KG1 (cell line): Measurements from ENCODE around the gene CDO1.
"Not testable (repeated sequence)": the region's sequence is repeated elsewhere in the genome, so short reads cannot be mapped to it uniquely, and the experiment has no call there.

Source experiments
- DNase-seq: peaks from one replicate; lab custom pipeline; 2025; lab: John Stamatoyannopoulos, UW

CDO1 gene

DNA sequence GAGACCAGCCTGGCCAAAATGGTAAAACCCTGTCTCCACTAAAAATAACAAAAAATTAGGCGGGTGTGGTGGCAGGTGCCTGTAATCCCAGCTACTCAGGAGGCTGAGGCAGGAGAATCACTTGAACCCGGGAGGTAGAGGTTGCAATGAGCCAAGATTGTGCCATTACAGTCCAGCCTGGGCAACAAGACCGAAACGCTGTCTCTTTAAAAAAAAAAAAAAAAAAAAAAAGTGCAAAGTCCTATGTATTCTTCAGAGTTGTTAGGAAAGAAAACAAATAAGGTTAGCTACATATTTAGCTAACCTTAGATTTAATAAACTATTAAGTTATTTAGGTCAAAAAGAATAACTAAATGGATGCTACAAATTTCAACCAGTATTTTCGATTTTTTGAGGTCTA lies 13.5 kb upstream of the CDO1 start:
- no peak for DNase-seq

- DNase-seq: no peak
Measured at GRCh38 chr5:115825948-115826347, 9.5 kb upstream of the CDO1 start.

GRCh38 chr5:115824983-115825382 lies 8.5 kb upstream of the CDO1 start:
- DNase-seq: not testable (repeated sequence)

DNA sequence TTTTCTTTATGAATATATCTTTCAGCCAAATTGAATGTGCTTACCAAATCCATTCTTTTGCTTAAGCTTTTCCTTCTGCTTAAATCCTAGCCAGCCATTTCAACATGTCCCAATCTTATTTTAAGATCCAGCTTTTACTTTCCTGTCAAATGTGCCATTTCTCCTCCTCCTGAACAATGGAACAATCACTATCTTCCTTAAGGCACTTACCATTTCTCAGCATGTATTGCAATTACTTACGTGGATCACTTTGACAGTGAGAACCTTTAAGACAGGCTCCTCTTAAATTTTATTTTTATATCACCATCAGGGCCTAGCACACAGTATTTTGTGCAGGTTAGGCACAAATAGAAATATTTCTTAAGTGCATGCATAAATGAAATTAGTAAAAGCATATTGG lies 4.4 kb upstream of the CDO1 start:
- no peak for DNase-seq

- no peak for DNase-seq
Measured at GRCh38 chr5:115818821-115819220, 2.4 kb upstream of the CDO1 start.

- DNase-seq: no peak
Measured at GRCh38 chr5:115817386-115817785, 927 bp upstream of the CDO1 start.

GRCh38 chr5:115815693-115816225 lies 700 bp downstream of the CDO1 start:
- no peak for DNase-seq

- DNase-seq: no peak
Measured at GRCh38 chr5:115815006-115815692, 1.3 kb downstream of the CDO1 start.

DNA sequence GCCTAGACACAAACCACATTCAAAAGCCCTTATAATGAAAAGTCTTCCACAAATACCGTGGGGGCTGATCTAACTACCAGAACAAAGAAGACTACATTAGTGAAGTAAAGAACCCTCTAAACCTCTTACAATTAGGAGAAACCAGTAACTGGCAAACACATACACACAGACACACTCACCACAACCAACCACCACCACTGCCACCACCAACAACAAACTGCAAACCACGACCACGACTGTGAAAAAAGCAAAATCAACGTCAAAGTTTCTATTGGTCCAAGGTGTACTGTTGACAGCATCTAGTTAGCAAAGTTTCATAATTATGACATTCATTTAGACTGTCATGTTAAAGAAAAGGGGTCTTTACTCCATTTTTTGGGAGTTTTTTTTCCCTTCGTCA lies 2.7 kb downstream of the CDO1 start:
- no peak for DNase-seq

GRCh38 chr5:115812372-115812771 lies 4.1 kb downstream of the CDO1 start:
- no peak for DNase-seq

DNA sequence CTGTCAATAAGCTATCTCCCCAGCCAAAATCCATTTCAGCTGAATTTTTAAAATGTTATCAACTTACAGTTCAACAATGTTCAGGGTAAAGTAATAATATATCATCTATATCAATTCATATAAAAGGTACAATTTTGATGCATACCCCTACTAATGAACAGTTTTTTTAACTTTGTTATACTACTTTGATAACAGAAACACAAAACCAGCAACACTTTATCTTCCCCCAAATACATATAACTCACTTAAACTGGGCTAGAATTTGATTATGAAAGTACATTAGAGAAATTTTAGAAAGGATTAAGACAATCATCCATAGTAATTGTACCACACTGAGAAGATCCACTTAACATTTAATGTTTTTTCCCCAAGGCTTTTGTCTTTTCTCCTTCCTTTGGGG lies 5.1 kb downstream of the CDO1 start:
- DNase-seq: no peak

DNA sequence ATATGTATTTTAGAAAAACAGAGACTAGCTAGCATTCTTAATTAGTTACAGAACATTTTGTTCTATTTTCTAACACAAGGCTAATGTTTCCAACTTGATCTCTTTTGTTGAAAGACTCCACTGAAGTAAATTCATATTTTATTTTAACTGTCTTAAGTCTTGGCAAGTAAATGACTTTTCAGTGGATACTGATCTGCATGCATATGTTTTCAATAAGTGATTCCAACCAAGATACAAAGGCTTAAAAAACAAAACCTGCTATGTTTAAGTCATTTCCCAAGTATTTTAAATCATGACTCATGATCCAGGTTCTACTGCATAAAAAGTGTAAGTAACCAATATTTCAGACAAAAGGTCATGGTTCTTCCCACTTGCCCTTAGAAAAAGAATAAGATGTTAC lies 5.7 kb downstream of the CDO1 start:
- no peak for DNase-seq

- DNase-seq: no peak
Measured at GRCh38 chr5:115809946-115810345, 6.5 kb downstream of the CDO1 start.

DNA sequence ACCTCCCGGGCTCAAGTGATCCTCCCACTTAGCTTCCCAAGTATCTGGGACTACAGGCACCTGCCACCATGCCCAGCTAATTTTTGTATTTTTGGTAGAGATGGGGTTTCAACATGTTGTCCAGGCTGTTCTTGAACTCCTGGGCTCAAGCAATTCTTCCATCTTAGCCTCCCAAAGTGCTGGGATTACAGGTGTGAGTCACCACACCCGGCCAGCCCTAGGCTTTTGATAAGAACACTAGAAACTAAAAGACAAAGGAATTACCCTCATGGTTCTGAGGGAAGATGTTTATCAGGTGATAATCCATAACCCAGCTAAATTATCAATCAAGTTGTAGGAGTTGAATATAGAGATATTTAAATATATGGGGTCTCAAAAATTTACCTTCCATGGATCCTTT lies 8.4 kb downstream of the CDO1 start:
- not testable (repeated sequence) for DNase-seq

DNA sequence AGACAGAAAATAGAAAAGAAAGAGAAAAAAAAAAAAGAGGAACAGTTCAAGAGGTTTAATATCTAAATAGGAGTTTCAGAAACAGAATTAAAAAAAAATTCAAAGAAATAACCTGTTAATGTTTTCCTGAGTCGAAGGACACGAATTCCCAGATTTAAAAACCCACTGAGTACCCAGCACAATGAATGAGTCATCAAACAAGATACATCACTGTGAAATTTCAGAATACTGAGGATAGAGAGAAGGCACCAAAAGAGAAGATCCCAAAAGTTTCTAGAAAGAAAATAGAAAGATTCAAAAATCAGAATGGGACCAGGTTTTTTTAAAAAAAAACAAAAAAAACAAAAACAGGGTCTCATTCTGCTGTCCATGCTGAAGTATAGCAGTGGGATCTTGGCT lies 8.8 kb downstream of the CDO1 start:
- no peak for DNase-seq

DNA sequence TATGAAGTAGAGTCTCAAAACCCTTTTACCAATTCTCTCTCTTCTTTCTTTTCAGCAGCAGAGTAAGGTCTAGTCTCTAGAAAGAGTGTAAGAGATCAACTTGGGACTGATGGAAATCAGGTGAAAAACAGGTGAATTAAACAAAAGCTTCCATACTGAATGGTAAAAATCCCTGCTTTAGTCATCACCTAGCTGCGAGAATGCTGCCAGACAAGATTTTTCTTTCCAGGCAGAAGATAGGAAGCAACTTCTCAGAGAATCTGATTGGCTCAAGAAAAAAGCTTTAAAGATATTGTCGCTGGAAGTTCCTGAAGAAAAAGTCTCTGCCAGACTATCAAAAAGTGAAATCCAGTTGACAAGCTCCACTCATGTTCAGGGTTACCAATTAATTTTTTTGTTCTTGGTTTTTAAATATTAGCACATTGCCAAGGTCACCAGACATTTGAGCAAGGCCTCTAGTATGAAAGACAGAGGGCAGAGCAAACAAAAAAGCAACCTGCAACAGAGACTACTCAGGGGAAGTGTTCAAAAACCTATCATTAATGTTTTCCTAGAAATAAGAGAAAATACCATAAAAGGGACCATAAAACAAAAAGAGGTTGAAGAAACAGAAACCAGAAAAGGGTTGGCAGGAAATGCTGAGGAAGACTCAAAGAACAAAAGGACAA lies 9.3 kb downstream of the CDO1 start:
- DNase-seq: no peak

GRCh38 chr5:115801984-115802383 lies 14.5 kb downstream of the CDO1 start:
- DNase-seq: no peak

GRCh38 chr5:115801152-115801551 lies 15.3 kb downstream of the CDO1 start:
- DNase-seq: no peak

DNA sequence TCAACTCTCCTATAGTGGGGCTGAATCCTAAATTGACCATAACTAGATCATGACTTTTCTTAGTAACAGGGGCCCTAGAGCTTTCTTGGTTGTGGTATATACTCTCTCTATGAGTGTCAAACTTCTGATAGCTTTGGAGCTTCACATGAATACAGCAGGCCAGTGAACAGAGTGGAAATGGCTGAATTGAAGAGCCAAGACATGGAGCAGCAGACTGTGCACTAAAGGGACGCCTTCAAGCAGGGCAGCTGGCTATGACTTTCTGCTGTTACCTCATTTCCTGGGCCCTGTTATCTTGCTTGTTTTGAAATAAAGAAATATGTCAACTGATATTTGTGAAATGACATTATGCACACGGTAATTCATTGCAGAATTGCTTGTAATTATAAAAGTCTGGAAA lies 16.4 kb downstream of the CDO1 start:
- no peak for DNase-seq

- DNase-seq: no peak
Measured at GRCh38 chr5:115798252-115798651, 18.2 kb downstream of the CDO1 start.

GRCh38 chr5:115796656-115797055 lies 19.8 kb downstream of the CDO1 start:
- no peak for DNase-seq

DNA sequence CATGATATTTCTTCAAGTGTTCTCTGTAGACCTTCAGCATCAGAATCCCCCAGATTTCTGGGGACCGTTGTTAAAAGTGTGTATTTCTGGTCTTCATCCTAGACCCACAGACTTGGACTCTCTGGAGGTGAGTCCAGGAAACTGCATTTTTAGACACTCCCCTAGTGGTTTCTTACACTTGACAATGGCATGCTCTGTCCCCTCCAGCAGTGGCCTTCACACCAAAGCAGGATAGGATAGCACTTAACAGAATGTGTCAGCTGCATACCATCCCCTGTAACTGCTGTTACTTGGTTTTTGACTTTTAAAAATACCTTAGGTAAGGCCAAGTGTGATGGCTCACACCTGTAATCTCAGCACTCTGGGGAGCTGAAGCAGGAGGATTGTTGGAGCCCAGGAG lies 20.8 kb downstream of the CDO1 start:
- no peak for DNase-seq

GRCh38 chr5:115788440-115788839 lies 28.0 kb downstream of the CDO1 start:
- no peak for DNase-seq

GRCh38 chr5:115787426-115787825 lies 29.0 kb downstream of the CDO1 start:
- no peak for DNase-seq
